KG1 (cell line): Measurements from ENCODE around the gene AJM1.
"Not testable (repeated sequence)": the region's sequence is repeated elsewhere in the genome, so short reads cannot be mapped to it uniquely, and the experiment has no call there.

Source experiments
- DNase-seq: peaks from one replicate; lab custom pipeline; 2025; lab: John Stamatoyannopoulos, UW

AJM1 gene

GRCh38 chr9:136831720-136832104 lies 10.6 kb upstream of the AJM1 start:
- DNase-seq: no peak

- DNase-seq: no peak
These were observed 9.7 kb upstream of the AJM1 start for GRCh38 chr9:136832581-136832980.

- not testable (repeated sequence) for DNase-seq
These were observed 8.8 kb upstream of the AJM1 start for GRCh38 chr9:136833381-136834048.

GRCh38 chr9:136835162-136835931 lies 6.9 kb upstream of the AJM1 start:
- no peak for DNase-seq

- no peak for DNase-seq
These were observed 6.1 kb upstream of the AJM1 start for GRCh38 chr9:136835932-136836904.

GRCh38 chr9:136837146-136837855 lies 5.0 kb upstream of the AJM1 start:
- no peak for DNase-seq

- DNase-seq: not testable (repeated sequence)
These were observed 4.4 kb upstream of the AJM1 start for GRCh38 chr9:136837856-136838277.

GRCh38 chr9:136838314-136839228 lies 3.7 kb upstream of the AJM1 start:
- DNase-seq: no peak

- DNase-seq: no peak
These were observed 2.8 kb upstream of the AJM1 start for GRCh38 chr9:136839229-136840139.

GRCh38 chr9:136840140-136840876 lies 2.0 kb upstream of the AJM1 start:
- DNase-seq: no peak

GRCh38 chr9:136840877-136841645 lies 1.2 kb upstream of the AJM1 start:
- no peak for DNase-seq

GRCh38 chr9:136841646-136842379 lies 465 bp upstream of the AJM1 start:
- not testable (repeated sequence) for DNase-seq

- not testable (repeated sequence) for DNase-seq
These were observed 1.0 kb downstream of the AJM1 start for GRCh38 chr9:136843159-136843800.

GRCh38 chr9:136843801-136844740 lies 1.8 kb downstream of the AJM1 start:
- not testable (repeated sequence) for DNase-seq

- DNase-seq: no peak
These were observed 2.6 kb downstream of the AJM1 start for GRCh38 chr9:136844761-136845464.
